GM12878 (cell line): Measurements from ENCODE around the gene RBMS1. TPM values are rescaled to one million over a fixed set of nuclear protein-coding genes. Genes with fewer than 3 reads are reported as not detected.

Source experiments
- ATAC-seq: fragments of 200-7000 bp; cut with Tn5 transposase; 3 replicates; pipeline ENCODE4 v1.9.1; 2020; ENCODE audit warnings: mild to moderate bottlenecking, moderate library complexity
- BruUV-seq: library from RNA; stranded (reverse); fragments of 400-500 nt; replicated peaks from 2 replicates; lab custom pipeline; 2021; lab: Mats Ljungman, UMichigan
- CTCF ChIA-PET: fragments of 300-600 bp; sonication (Branson Sonifier 250); formaldehyde crosslinking; extraction: SDS; loops from one replicate; lab custom pipeline; 2021; ENCODE audit warnings: inconsistent platforms; lab: Yijun Ruan, JAX
- POLR2A ChIA-PET: fragments of 350-600 bp; formaldehyde crosslinking; extraction: SDS; loops from one replicate; lab custom pipeline; 2021; ENCODE audit warnings: inconsistent platforms; lab: Charles Lee
- RAD21 ChIA-PET: fragments of 300-600 bp; sonication (Branson Sonifier 250); formaldehyde crosslinking; loops from one replicate; lab custom pipeline; 2023; ENCODE audit warnings: antibody characterized with exemption; ENCODE audit not compliant: unreplicated experiment; lab: Charles Lee
- SMC1A ChIA-PET: fragments of 300-600 bp; sonication (Branson Sonifier 250); formaldehyde crosslinking; loops from one replicate; lab custom pipeline; 2023; ENCODE audit not compliant: unreplicated experiment, uncharacterized antibody; lab: Charles Lee
- DNase-seq: peaks from one replicate; pipeline ENCODE4 v3.0.0-alpha.2; 2011; ENCODE audit warnings: low read depth, low spot score
- FAIRE-seq: peaks from 3 replicates; lab custom pipeline; 2011; peaks lifted over from hg19 to GRCh38; lab: Jason Lieb, UNC
- H2AFZ ChIP-seq: 2 replicates; pipeline ENCODE4 v1.6.0; 2011; ENCODE audit warnings: low read depth, low read length, control low read depth; ENCODE audit not compliant: control insufficient read depth
- H3K27ac ChIP-seq: 2 replicates; pipeline ENCODE4 v1.5.1; 2011; ENCODE audit warnings: control low read depth; ENCODE audit not compliant: control insufficient read depth, insufficient read depth
- H3K27me3 ChIP-seq, 2 experiments: replicated peaks in 1 of 2; 2 replicates each; pipeline versions ENCODE4 v1.6.0 to v1.6.1; 2011; ENCODE audit warnings: low read length in 1 of 2; ENCODE audit not compliant: control insufficient read depth in 2 of 2, insufficient read depth in 2 of 2
- H3K36me3 ChIP-seq, 2 experiments: 2 replicates each; pipeline ENCODE4 v1.5.1; 2011; ENCODE audit warnings: low read length in 1 of 2; ENCODE audit not compliant: control insufficient read depth in 2 of 2, insufficient read depth in 2 of 2
- H3K4me1 ChIP-seq: 2 replicates; pipeline ENCODE4 v1.6.1; 2011; ENCODE audit warnings: mild to moderate bottlenecking, low read length, moderate library complexity, mixed read lengths; ENCODE audit not compliant: control insufficient read depth, insufficient read depth
- H3K4me2 ChIP-seq: 2 replicates; pipeline ENCODE4 v1.6.0; 2011; ENCODE audit warnings: control low read depth; ENCODE audit not compliant: control insufficient read depth, insufficient read depth
- H3K4me3 ChIP-seq: fragments of 200-600 bp; sonication (generic); 2 replicates; pipeline ENCODE4 v1.5.1; 2016
- H3K79me2 ChIP-seq: 2 replicates; pipeline ENCODE4 v1.6.0; 2011; ENCODE audit warnings: low read length; ENCODE audit not compliant: control insufficient read depth, insufficient read depth
- H3K9ac ChIP-seq: 2 replicates; pipeline ENCODE4 v1.8.0; 2011; ENCODE audit warnings: low read length, control low read depth, mixed read lengths; ENCODE audit not compliant: control insufficient read depth, insufficient read depth
- H3K9me3 ChIP-seq: replicated peaks from 3 replicates; pipeline ENCODE4 v1.5.1; 2011; ENCODE audit warnings: mild to moderate bottlenecking, low read length; ENCODE audit not compliant: control insufficient read depth, insufficient read depth
- H4K20me1 ChIP-seq: 2 replicates; pipeline ENCODE4 v1.6.0; 2011; ENCODE audit not compliant: control insufficient read depth, insufficient read depth
- ATF7 ChIP-seq: fragments of 450-650 bp; IDR thresholded peaks from 2 replicates; pipeline ENCODE4 v1.6.1; 2016; ENCODE audit warnings: low read depth, mild to moderate bottlenecking
- BHLHE40 ChIP-seq, 2 experiments: fragments of 450-650 bp in 1 of 2; IDR thresholded peaks; 2 replicates each; pipeline ENCODE4 v1.6.1; 2011 to 2017; ENCODE audit warnings: low read depth in 2 of 2, borderline replicate concordance in 1 of 2, improper control_type of control experiment in 1 of 2, low read length in 1 of 2, mild to moderate bottlenecking in 1 of 2
- IKZF1 ChIP-seq: fragments of 450-650 bp; conservative IDR thresholded peaks from 2 replicates; pipeline ENCODE4 v1.6.1; 2017; ENCODE audit warnings: antibody characterized with exemption, mild to moderate bottlenecking
- IKZF2 ChIP-seq, 2 experiments: fragments of 450-650 bp; IDR thresholded peaks; 2 replicates each; pipeline ENCODE4 v1.6.1; 2017; ENCODE audit warnings: mild to moderate bottlenecking in 2 of 2, moderate library complexity in 2 of 2
- MTA2 ChIP-seq: fragments of 450-650 bp; IDR thresholded peaks from 2 replicates; pipeline ENCODE4 v1.6.1; 2016; ENCODE audit warnings: low read depth, mild to moderate bottlenecking, moderate library complexity
- MYC ChIP-seq: IDR thresholded peaks from 2 replicates; pipeline ENCODE4 v1.6.1; 2011; ENCODE audit warnings: mild to moderate bottlenecking, low read length, moderate library complexity, inconsistent platforms; ENCODE audit not compliant: insufficient read depth, insufficient replicate concordance, insufficient read length, severe bottlenecking
- POU2F2 ChIP-seq: IDR thresholded peaks from 3 replicates; pipeline ENCODE4 v1.6.1; 2011; ENCODE audit warnings: low read depth, mild to moderate bottlenecking, low read length, borderline replicate concordance
- RELB ChIP-seq: fragments of 450-650 bp; IDR thresholded peaks from 2 replicates; pipeline ENCODE4 v1.6.1; 2017; ENCODE audit warnings: low read depth, mild to moderate bottlenecking, moderate library complexity
- RUNX3 ChIP-seq: IDR thresholded peaks from 2 replicates; pipeline ENCODE4 v1.6.1; 2012; ENCODE audit warnings: low read length, inconsistent platforms
- SREBF1 ChIP-seq: IDR thresholded peaks from 2 replicates; pipeline ENCODE4 v1.6.1; 2012; ENCODE audit warnings: mild to moderate bottlenecking, low read length
- SREBF2 ChIP-seq: IDR thresholded peaks from 2 replicates; pipeline ENCODE4 v1.6.1; 2012; ENCODE audit warnings: mild to moderate bottlenecking, low read length
- ZNF622 ChIP-seq: fragments of 450-650 bp; IDR thresholded peaks from 2 replicates; pipeline ENCODE4 v1.6.1; 2017; ENCODE audit warnings: mild to moderate bottlenecking, inconsistent platforms
- WGBS: methylation state at CpG from one replicate; pipeline ENCODE4 v1.1.6; 2016; ENCODE audit warnings: low lambda C conversion rate; ENCODE audit not compliant: insufficient replicate concordance, insufficient coverage; ENCODE audit errors: missing lambda C conversion rate; 5-methylcytosine and 5-hydroxymethylcytosine counted together
- in situ Hi-C: fragments of 300-500 bp; cut with MboI; formaldehyde crosslinking; loops from 9 replicates; pipeline ENCODE4 v1.14.3; 2018; ENCODE audit warnings: mixed read lengths
- intact Hi-C: fragments of 100-400 bp; cut with micrococcal nuclease; formaldehyde crosslinking; loops from one replicate; pipeline ENCODE4 v1.14.2; 2022; ENCODE audit not compliant: unreplicated experiment
- polyA plus RNA-seq, 11 experiments: library from polyadenylated mRNA; depleted of rRNA in 4 of 11; unstranded in 6 of 11; stranded (reverse) in 5 of 11; fragments of >200 nt; fragmentation: Nextera tagmentation in 4 of 11; fragmentation: Illumina TruSeq in 1 of 11; extraction: Ambion mirVana in 4 of 11; extraction: Trizol in 1 of 11; gene quantifications; 1 replicate in 1 of 11; 2 replicates in 10 of 11; pipeline versions ENCODE4 v1.2.1 to v1.2.3, GENCODE V29; 2011 to 2016; ENCODE audit warnings: inconsistent platforms in 2 of 11, missing spikeins in 2 of 11, low read depth in 1 of 11
- total RNA-seq, 4 experiments: library from RNA; depleted of rRNA in 3 of 4; stranded (reverse); fragments of >200 nt in 3 of 4; fragmentation: Illumina TruSeq in 1 of 4; extraction: Trizol in 1 of 4; gene quantifications; 2 replicates each; pipeline versions ENCODE4 v1.2.1 to v1.2.3, GENCODE V29; 2013 to 2021
- TF ChIP-seq, protein P1 (sequence below): fragments of 450-650 bp; IDR thresholded peaks from 2 replicates; pipeline ENCODE4 v1.6.1; 2018; ENCODE audit warnings: borderline replicate concordance, mild to moderate bottlenecking; ENCODE audit not compliant: partially characterized antibody
- TF ChIP-seq, protein P2 (sequence below): fragments of 450-650 bp; IDR thresholded peaks from 2 replicates; pipeline ENCODE4 v1.6.1; 2016; ENCODE audit warnings: mild to moderate bottlenecking

The RBMS1 gene
- total and polyA plus RNA-seq, 10 of the 15 experiments (the other 5 are each of a cell fraction or from before 2014, with no cell fraction given): 0.04 to 0.31 (median 0.17) TPM; not detected in 1

DNA sequence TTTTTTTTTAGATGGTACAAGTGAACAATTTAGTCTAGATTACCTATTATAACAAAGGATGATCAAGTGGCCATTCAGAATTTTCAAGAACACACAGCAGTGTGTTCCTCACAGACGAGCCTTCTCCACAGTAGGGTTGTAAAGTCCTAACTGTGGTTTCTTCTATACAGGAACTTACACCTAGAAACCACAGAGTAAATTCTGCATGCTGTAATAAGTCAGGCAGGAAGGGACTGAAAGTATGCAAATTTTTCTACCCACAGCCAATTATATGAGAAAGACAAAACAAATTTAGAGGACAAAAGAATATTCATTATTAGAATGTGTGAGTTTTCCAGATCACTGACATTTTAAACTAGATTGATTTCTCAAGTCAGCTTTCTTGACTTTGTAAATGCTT lies 99.5 kb downstream of the RBMS1 start:
- Histone ChIP-seq H3K9ac (no peak overlapping the region), H3K36me3 (no peaks in the 10 kb centered on the region), H4K20me1 (no peaks in the 10 kb centered on the region)
- BruUV-seq: no TSS peak
- CTCF ChIA-PET: interaction anchor here (1.4 to 1.8 kb wide), 2 partner anchors 35 kb away, joined by 4 to 6 read pairs; no protein-coding TSS in a partner anchor
- ATAC-seq: peak; percentile 89
- TF ChIP-seq RELB (peak; percentile 19; the same call in 1 of the 2 replicates), IKZF2 (IDR thresholded peaks at IDR 0.05) (0 out of 4 replicates have a peak, but pooled peaks of 1 of the 2 experiments have one; percentile 28), MTA2 (peak; percentile 75), SREBF1 (no peak), POU2F2 (peak; percentile 56; the same call in 1 of the 3 replicates), RUNX3 (peak; percentile 79), MYC (no peak), BHLHE40 (IDR thresholded peaks at IDR 0.05; ENCODE audit: borderline replicate concordance in 1 of 2, low read depth in 2 of 2, low read length in 1 of 2) (0 out of 4 replicates have a peak, but pooled peaks of 1 of the 2 experiments have one; percentile 18), ATF7 (peak; percentile 32; the same call in 1 of the 2 replicates), ZNF622 (no peak), SREBF2 (no peak), IKZF1 (0 out of 2 replicates have a peak, but pooled peaks have one; percentile 19)
- TF ChIP-seq, protein P1, sequence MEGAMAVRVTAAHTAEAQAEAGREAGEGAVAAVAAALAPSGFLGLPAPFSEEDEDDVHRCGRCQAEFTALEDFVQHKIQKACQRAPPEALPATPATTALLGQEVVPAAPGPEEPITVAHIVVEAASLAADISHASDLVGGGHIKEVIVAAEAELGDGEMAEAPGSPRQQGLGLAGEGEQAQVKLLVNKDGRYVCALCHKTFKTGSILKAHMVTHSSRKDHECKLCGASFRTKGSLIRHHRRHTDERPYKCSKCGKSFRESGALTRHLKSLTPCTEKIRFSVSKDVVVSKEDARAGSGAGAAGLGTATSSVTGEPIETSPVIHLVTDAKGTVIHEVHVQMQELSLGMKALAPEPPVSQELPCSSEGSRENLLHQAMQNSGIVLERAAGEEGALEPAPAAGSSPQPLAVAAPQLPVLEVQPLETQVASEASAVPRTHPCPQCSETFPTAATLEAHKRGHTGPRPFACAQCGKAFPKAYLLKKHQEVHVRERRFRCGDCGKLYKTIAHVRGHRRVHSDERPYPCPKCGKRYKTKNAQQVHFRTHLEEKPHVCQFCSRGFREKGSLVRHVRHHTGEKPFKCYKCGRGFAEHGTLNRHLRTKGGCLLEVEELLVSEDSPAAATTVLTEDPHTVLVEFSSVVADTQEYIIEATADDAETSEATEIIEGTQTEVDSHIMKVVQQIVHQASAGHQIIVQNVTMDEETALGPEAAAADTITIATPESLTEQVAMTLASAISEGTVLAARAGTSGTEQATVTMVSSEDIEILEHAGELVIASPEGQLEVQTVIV: no peak
- TF ChIP-seq, protein P2, sequence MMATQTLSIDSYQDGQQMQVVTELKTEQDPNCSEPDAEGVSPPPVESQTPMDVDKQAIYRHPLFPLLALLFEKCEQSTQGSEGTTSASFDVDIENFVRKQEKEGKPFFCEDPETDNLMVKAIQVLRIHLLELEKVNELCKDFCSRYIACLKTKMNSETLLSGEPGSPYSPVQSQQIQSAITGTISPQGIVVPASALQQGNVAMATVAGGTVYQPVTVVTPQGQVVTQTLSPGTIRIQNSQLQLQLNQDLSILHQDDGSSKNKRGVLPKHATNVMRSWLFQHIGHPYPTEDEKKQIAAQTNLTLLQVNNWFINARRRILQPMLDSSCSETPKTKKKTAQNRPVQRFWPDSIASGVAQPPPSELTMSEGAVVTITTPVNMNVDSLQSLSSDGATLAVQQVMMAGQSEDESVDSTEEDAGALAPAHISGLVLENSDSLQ: no peak
- TF ChIP-seq, all 136 proteins: peak for 8
- intact Hi-C loops (no loop called here), in situ Hi-C loops (no loop called here)
- no peak overlapping the region for H2AFZ ChIP-seq
- 0 out of 2 replicates have a peak overlapping the region, but pooled peaks have one; percentile 28 for H3K4me2 ChIP-seq
- SMC1A ChIA-PET: interaction anchor here (1.0 kb wide), 1 partner anchor 16 kb away, joined by 4 read pairs; no protein-coding TSS in a partner anchor
- no peaks in the 10 kb centered on the region; the same call in 1 of the 2 replicates for H3K4me1 ChIP-seq
- RAD21 ChIA-PET: no interaction called here
- peaks cover 0 to 2% of the 10 kb centered on the region in 2 experiments; a peak in 2 of 4 replicates for H3K27me3 ChIP-seq
- DNase-seq: peak; percentile 26
- no peak overlapping the region for H3K27ac ChIP-seq
- H3K79me2 ChIP-seq: no peaks in the 10 kb centered on the region
- WGBS: 0% methylated on average over 1 of the region's 1 CpG
- H3K4me3 ChIP-seq: no peak overlapping the region
- peak; percentile 23 for FAIRE-seq
- POLR2A ChIA-PET: no interaction called here
- H3K9me3 ChIP-seq: no peaks in the 10 kb centered on the region
